GM21423 (cell line): ENCODE measurements around the gene SCRT2.
A peak's percentile ranks its signal among the peaks of the same experiment; 100 is the strongest.
"Not testable (repeated sequence)": the region's sequence is repeated elsewhere in the genome, so short reads cannot be mapped to it uniquely, and the experiment has no call there.

ENCODE experiments used
- ATAC-seq: cut with Tn5 transposase; IDR thresholded peaks from one replicate; pipeline ENCODE4 v1.9.1; 2021; ENCODE audit warnings: mild to moderate bottlenecking, moderate library complexity; ENCODE audit not compliant: unreplicated experiment

Gene SCRT2

GRCh38 chr20:653590-654416, 21.8 kb downstream of the SCRT2 start:
- ATAC-seq, result no peak

- peak; percentile 80 for ATAC-seq
Observed at GRCh38 chr20:653110-653589, 22.5 kb downstream of the SCRT2 start, which contains the start of gene SRXN1. TSS of gene SRXN1 (minus strand) at chr20:653200. CDS start at chr20:653185, 15 bp downstream.

GRCh38 chr20:652615-653109, 22.9 kb downstream of the SCRT2 start:
- peak; percentile 7 for ATAC-seq

GRCh38 chr20:651713-652614, 23.6 kb downstream of the SCRT2 start:
- ATAC-seq, result no peak

GRCh38 chr20:650954-651353, 24.6 kb downstream of the SCRT2 start:
- ATAC-seq, result no peak

GRCh38 chr20:650281-650680, 25.3 kb downstream of the SCRT2 start:
- no peak for ATAC-seq

- no peak for ATAC-seq
Observed at GRCh38 chr20:647479-648019, 28.1 kb downstream of the SCRT2 start.

- no peak for ATAC-seq
Observed at GRCh38 chr20:646868-647233, 28.8 kb downstream of the SCRT2 start.

- no peak for ATAC-seq
Observed at GRCh38 chr20:646107-646867, 29.3 kb downstream of the SCRT2 start.

DNA sequence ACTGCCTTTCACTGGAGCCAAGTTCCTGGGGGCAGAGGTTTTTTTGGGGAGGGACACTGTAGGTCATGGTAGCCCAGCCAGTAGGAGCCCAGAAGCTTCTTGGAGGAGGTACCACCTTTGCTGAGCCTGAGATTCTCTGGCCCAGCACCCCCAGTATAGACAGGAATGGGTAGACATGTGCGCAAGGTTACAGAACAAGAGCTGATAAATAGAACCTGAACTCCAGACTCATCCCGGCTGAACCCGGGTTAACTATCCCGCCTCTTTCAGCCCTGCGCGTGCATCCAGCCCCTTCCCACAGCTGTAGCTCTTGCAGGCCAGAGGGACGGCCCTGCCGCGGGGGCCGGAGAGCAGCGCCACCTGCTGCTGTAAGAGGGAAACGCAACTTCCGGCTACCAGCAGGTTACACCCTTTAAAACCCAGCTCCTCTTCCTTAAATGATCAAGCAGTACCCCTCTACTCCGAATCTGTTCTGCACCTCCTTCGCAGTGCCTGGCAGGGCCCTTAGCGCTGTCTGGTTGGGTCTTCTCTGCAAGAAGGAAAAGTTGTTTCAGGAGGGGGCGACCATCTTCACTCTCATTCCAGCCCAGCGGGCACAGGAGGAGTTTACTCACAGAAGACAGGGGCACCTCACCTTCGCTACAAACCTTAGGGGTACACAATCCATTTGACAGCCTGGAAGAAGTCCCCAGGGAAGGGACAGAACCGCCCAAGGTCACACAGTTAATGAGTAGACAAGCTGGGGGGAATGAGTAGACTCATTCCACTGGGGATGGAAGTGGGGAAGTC, 30.1 kb downstream of the SCRT2 start:
- ATAC-seq, result peak; percentile 83

DNA sequence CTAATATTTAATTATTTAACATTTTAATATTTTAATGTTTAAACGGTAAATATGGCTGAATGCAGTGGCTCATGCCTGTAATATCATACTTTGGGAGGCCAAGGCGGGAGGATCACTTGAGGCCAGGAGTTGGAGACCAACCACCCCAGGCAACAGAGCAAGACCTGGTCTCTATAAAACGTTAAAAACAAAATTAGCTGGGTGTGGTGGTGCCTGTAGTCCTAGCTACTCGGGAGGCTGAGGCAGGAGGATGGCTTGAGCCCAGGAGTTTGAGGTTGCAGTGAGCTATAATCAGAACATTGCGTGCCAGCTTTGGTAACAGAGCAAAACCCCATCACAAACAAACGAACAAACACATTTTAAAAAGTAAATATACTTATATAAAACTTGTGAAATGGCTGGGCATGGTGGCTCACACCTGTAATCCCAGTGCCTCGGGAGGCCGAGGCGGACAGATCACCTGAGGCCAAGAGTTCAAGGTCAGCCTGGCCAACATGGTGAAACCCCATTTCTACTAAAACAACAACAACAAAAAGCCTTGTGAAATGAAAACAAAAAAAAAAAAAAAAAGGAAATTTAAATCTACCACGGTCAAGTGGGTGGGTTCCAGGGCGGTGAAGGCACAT, 30.8 kb downstream of the SCRT2 start:
- ATAC-seq, result no peak

- no peak for ATAC-seq
Observed at GRCh38 chr20:642398-643174, 33.0 kb downstream of the SCRT2 start.

- ATAC-seq, result not testable (repeated sequence)
Observed at GRCh38 chr20:642013-642397, 33.6 kb downstream of the SCRT2 start.

DNA sequence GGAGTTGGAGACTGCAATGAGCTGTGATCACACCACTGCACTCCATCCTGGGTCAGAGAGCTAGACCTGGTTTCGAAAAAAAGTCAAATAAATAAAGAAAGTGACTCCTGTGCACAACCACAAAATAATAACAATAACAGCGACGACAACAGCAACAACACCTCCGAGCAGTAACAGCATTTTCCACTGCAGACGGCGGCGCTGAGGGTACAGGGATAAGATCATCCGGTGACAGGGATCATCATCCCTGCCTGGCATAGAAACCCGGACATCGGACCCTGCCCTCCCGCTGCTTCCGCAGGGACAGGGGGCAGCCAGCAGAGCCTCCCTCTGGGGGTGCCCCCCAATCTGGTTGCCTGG, 34.1 kb downstream of the SCRT2 start:
- no peak for ATAC-seq

GRCh38 chr20:640674-641515, 34.7 kb downstream of the SCRT2 start:
- ATAC-seq, result no peak

DNA sequence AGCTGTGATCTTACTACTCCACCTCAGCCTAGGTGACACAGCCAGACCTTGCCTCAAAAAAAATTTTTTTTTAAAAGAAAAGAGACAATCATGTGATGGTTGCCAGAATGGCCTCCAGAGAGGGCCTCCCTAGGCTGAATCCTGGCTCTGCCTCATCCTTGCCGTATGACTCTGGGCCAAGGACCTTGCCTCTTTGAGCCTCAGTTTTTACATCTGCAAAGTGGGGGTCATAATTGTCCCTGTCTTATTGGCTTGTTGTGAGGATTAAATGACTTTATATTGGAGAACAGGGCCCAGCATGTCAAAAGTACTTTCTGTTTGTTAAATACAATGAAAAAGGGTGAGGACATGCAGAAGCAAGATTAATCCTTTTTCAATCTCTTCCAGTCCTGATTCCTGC, 37.0 kb downstream of the SCRT2 start:
- no peak for ATAC-seq

DNA sequence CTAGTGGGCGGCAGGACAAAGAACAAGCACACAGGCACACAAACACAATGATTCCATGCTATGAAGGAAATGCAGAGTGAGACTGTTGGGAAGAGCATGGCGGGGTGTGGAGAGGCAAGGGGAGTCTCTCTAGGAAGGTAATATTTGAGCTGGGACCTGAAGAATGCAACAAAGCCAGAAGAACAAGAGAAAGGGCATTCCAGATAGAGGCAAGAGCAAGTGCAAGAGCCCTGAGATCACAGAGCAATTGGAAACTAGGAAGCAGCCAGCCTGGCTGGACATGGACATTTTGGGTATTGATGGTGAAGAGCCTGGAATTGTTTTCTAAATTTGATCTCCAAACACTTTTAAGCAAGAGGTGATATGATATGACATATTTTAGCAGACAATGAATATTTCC, 38.0 kb downstream of the SCRT2 start:
- ATAC-seq, result no peak

GRCh38 chr20:635893-636338, 39.7 kb downstream of the SCRT2 start:
- ATAC-seq, result no peak
